NCI-H2081 treated with DMSO at 0.1 percent for 48 hours (cell line): ENCODE results near the gene AKR1C4.
"Not testable (repeated sequence)": the region's sequence is repeated elsewhere in the genome, so short reads cannot be mapped to it uniquely, and the experiment has no call there.

Experiments
- DNase-seq: peaks from one replicate; lab custom pipeline; 2025; lab: John Stamatoyannopoulos, UW

Gene AKR1C4

DNA sequence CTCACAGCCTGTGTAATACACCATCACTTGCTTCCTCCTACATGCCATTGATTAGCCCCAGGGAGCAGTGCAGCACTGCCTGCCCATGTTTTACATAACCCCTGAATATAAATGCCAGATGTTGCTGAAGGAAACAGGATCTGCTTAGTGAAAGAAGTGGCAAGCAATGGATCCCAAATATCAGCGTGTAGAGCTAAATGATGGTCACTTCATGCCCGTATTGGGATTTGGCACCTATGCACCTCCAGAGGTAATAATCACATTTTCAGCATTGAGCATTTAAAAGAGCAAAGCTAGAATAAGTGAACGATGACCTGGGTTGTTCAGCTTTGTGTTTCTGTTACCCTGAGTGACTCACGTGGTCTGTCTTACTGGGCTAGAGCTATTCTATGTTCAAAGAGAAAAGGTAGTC lies at the start of gene AKR1C4:
Gene AKR1C4, plus strand, starts transcription at position 136 of the 412 bp plus-strand sequence. Its CDS starts 31 bp downstream, at position 167.
- DNase-seq, result no peak

DNA sequence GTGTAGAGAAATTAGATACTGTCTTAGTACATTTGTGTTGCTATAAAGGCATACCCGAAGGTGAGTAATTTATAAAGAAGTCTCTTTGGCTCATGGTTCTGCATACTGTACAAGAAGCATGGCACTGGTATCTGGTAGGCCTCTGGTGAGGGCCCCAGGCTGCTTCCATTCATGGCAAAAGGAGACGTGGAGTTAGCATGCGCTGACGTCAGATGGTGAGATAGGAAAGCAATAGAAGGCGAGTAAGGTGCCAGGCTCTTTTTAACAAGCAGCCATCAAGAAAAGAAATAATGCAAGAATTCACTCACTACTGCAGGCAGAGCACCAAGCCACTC lies 49.8 kb upstream of the AKR1C4 start:
- no peak for DNase-seq

DNA sequence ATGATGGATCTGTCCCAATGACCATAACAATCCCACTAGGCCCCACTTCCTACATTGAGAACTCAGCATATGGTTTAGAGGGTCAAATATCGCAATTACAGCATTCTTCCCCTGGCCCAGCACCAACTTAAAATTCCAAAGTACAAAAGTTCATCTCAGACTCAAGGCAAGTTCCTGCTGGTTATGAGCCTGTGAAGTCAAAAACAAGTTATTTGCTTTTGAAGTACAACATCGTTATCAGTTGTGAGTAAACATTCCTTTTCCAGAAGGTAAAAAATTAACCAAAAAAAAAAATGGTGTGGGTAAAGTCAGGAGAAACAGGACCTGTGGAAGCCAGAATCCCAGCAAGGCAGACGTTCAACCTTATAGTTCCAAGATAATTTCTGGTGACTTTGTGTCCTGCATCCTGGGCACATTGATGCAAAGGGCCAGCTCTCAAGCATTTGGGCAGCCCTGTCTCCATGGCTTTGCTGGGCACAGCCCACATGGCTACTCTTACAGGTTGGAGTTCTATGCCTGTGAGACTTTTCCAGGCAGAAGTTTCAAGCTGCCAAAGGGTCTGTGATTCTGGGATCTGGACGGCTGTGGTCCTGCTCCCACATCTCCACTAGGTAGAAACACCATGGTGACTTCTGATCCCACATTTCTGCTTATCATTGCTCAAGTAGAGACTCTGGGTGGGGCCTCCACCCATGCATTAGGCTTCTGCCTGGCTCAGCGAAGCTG lies 49.2 kb upstream of the AKR1C4 start:
- DNase-seq, result no peak

DNA sequence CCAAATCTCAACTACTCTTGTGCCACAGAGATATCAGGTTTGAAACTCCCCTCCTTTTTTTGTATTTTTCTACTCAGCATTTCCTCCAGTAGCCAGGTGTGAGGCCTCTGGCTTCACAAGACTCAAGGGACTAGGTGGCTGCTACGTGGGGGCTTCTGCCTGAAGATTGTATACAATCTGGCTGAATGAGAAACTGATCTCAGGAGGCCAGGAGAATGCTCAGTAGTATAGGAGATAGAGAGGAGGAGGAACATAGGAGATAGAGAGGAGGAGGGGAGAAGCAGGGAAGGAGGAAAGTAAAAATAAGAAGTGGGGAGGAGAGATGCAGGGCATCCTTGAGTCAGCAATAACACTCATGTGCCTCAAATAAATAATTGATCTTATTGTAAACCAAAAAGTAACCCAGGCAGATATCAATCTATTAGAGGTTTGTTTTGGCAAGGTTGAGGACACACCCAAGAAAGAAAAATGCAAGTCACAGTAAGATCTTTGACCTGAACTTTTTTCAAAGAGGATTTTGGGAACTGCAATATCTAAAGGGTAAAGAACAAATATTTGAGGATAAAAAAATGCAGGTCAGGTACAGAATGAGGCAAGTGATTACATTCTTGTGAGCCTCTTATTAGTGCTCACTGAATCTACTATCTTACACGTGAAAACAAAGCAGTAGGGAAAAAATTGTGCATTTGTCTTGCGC lies 48.5 kb upstream of the AKR1C4 start:
- no peak for DNase-seq

DNA sequence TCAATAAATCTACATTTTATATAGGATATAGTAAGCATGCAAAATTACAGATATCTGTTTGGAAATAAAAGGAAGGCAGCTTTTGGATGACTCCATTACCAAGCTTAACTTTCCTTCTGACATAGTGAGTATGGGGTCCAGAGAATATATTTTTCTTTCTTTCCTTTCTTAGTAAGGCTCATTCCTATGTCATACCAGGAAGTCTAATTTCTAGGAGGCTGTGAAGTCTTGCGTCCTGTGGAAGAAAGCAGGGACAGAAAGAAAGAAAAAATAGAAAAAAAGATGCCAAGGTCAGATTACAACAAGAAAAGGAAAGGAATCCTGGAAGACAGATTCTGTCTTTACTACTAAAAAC lies 48.0 kb upstream of the AKR1C4 start:
- DNase-seq, result no peak

DNA sequence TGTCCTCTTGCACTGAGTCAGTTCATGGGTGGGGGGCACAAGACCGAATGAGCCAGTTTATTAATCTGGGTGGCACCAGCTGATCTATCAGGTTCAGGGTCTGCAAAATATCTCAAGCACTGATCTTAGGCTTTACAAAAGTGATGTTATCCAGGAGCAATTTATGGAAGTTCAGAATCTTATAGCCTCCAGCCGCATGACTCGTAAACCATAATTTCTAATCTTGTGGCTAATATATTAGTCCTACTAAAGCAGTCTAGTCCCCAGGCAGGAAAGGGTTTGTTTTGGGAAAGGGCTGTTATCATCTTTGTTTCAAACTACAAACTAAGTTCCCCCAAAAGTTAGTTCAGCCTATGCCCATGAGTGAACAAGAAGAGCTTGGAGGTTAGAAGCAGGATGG lies 45.6 kb upstream of the AKR1C4 start:
- no peak for DNase-seq

DNA sequence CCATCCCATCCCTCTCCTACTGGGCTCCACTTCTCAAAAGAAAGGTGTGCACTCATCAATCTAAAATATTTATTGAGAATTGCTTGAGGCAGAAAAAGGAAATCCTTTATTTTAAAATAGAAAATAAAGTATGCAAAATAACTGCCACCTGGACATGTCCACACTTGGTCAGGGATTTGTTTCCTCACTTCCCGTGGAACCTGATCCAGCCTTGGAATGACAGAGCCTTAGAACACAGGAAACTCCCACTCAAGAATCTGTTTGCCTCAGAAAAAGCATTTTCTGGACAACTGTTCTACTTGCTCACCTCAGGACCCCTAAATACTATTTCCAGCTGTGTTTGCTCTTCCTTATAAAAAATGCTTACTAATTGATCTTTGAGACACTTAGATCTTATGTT lies 40.7 kb upstream of the AKR1C4 start:
- no peak for DNase-seq

DNA sequence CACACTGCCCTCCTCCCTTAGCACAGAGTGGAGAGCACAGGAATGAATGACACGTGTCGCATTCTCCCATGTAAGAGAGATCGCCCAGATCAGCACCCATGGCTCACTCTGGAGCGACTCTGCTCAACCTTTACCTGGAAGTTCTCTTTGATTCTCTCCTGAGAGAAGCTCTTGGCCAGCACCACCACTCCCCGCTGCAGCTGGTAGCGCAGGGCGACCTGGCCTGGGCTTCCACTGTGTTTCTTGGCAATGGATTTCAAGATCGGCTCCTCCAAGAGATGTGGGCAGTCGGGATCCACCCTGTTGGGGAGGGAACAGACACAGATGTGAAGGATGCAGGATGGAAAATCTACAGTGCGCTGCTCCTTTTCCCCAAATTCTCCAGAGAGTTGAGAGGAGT lies 39.1 kb upstream of the AKR1C4 start:
- DNase-seq, result no peak

DNA sequence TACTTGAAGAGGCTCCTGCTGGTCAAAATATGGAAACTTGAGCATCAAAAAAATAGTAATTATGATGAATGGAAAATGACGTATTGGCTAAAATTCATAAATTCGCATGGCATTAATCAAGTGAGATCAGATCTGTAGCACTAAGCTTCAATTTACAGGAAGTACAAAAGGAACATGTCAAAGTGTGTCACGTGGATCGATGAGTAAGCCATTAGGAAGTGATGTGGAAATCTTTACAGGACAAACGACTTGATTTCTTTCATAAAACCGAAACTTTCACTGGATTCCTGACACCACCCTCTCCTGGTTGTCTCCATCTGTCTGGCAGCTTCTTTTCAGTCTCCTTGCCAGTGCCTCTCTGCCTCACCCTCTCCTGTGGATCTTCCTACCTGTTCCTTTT lies 37.5 kb upstream of the AKR1C4 start:
- DNase-seq, result no peak

DNA sequence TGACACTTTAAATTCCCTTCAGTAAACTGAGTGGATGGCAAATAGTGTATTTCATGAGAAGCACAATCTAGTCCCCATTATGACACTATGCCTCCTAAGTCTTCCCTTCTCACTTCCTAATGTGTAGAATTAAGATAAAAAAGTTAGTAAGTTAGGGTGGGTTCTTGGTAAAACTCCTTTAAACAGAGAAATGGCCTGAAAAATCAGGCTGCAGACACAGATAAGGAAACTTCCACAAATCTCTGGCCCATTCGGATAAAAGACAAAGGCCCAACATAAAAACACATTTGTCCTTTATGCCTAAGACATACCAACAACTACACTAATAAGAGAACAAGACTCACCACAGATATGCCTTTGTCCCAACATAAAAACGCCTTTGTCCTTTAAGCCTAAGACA lies 33.1 kb upstream of the AKR1C4 start:
- no peak for DNase-seq

DNA sequence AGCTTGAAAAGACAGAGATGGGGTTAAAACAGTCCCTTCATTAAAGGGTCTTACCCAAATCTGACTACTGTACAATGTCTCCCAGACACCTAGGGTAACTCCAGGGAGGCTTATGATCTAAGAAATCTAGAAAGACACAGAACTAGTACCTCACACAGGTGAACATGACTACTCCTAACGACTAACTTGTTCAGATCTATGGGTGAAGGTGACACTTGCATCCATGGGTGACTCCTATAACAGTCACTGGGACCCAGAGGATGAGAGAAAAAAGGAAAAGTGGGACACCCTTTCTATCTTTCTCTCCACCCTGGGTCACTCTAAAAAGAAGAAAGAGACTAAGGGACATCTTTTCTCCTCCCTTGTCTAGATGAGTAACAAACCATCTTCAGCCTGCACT lies 30.9 kb upstream of the AKR1C4 start:
- DNase-seq, result no peak

DNA sequence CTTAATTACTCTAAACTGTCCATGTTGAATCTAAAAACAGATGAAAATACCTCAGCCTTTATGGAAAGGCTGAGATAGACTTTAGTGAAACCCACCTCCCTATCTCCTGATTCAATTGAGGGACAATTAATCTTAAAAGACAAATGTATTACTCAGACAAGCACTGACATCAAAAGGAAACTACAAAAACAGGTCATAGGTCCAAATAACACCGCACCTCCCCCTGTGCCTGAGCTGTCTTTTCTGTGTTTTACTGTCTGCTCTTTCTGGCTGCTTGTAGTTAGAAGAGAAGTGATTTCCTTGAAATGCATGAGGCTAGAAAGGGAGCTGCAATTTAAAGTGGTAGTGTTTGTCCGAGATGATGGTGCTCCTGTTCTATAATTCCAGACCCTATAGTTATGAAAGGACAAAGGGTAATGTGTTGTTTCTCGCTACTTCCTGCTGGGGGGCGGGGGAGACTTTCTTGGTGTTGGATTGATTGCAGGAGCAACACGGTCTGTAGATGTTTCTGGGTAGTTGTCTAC lies 27.7 kb upstream of the AKR1C4 start:
- no peak for DNase-seq

DNA sequence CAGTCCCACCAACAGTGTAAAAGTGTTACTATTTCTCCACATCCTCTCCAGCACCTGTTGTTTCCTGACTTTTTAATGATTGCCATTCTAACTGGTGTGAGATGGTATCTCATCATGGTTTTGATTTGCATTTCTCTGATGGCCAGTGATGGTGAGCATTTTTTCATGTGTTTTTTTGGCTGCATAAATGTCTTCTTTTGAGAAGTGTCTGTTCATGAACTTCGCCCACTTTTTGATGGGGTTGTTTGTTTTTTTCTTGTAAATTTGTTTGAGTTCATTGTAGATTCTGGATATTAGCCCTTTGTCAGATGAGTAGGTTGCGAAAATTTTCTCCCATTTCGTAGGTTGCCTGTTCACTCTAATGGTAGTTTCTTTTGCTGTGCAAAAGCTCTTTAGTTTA lies 21.1 kb upstream of the AKR1C4 start:
- DNase-seq, result not testable (repeated sequence)

DNA sequence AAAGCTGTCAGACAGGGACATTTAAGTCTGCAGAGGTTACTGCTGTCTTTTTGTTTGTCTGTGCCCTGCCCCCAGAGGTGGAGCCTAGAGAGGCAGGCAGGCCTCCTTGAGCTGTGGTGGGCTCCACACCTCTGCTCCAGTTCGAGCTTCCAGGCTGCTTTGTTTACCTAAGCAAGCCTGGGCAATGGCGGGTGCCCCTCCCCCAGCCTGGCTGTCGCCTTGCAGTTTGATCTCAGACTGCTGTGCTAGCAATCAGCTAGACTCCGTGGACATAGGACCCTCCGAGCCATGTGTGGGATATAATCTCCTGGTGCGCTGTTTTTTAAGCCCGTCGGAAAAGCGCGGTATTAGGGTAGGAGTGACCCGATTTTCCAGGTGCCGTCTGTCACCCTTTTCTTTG lies 16.1 kb upstream of the AKR1C4 start:
- not testable (repeated sequence) for DNase-seq

DNA sequence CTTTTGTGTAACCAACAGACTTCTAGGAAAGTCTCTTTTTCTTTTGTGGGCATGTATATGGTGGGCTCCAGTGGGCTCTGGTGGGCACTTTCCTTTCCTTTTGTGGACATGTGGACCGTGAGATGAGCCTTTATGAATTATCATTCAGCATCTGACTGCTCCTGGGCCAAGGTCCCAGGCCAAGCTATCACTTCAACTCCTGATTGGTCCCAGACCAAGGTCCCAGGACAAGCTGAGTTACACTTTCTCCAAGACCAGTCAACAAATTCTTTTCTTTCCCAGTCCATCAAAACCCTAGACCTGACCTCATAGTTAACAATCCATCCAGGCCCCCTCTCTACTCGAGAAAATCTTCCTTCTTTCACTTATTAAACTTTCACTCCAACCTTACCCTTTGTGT lies 12.7 kb upstream of the AKR1C4 start:
- DNase-seq, result no peak

DNA sequence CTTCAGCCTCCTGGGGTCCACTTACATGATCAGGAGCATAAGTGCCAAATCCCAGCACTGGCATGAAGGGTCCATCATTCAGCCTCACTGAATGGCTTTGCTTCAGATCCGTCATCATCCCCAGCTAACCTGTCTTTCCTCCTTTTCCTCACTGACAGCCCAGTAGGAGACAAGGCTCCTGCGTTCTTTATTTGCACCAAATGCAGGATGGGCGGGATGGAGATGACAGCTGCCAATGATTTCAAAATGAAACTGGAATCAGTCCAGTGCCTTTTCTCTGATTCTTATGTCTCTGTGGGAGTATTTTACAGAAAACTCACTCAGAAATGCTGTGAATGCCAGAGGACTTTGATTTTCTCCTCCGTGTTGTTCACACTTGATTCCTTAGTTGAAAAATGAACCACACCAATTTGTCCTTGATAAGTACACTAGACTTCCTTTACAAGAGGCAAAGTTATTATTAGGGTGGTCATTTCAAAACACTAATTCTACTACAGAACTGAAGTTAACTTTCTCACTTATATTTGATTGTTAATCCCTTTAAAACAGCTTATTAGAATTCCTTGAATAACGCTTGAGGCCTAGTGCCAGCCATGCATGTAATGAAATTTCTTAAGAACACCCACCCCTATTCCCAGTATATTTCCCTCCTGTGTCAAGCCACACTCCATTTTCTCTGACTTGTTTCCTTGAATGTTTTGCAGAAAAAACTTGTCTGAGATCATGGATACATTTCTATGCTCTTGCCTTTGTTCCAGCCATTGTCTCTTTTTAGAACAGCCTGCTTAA lies 11.5 kb upstream of the AKR1C4 start, which contains the start of gene AKR1C8:
Gene AKR1C8, minus strand, starts transcription at position 164 of the 789 bp plus-strand sequence. Its CDS starts 46 bp downstream, at position 118.
- no peak for DNase-seq

DNA sequence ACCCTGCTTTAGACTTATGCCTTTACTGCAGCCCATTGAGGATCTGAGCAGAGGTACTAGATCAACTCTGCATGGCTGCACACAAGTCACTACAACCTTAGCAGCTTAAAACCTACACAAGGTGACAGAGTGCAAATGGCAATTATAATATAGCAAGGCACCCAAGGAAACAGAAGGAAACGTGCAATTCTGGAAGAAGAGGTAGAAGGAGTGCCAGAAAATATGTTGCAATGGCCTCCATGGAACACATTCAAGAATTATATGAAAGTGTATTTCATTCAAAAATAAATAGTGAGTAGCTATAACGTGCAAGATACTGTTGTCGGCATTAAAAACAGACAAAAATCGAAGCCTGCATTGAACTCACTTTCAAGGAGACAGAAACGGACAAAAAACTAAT lies 8.8 kb upstream of the AKR1C4 start:
- no peak for DNase-seq

DNA sequence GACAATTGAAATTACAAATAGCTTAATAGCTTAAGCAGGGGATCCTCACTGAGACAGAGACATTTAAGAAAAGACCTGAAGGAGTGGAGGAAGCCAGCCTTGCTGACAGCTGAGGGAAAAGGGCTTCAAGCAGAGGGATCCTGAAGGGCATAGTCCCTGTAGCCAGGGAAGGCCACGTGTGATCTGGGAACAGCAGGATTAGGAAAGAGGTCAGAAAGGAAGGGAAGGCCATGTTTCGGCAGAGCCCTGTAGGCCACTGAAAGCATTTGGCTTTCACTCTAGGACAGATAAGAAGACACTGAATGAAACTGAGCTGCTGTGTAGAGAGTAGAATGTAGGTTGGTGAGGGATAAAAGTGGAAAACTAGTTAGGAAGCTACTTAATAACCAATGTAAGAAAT lies 8.3 kb upstream of the AKR1C4 start:
- DNase-seq, result no peak

DNA sequence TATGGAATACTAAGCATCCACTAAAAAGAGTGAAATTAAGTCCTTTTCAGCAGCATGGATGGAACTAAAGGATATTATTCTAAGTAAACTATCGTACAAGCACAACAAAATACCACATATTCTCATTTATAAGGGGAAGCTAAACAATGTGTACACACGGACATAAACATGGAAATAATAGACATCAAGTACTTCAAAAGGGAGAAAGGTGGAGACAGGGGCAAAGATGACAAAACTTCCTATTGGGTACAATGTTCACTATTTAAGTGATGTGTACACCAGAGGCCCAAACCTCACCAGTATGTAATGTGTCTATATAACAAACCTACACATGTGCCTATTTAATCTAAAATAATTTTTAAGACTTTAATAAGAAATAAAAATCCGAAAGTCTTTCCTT lies 2.2 kb upstream of the AKR1C4 start:
- DNase-seq, result no peak

DNA sequence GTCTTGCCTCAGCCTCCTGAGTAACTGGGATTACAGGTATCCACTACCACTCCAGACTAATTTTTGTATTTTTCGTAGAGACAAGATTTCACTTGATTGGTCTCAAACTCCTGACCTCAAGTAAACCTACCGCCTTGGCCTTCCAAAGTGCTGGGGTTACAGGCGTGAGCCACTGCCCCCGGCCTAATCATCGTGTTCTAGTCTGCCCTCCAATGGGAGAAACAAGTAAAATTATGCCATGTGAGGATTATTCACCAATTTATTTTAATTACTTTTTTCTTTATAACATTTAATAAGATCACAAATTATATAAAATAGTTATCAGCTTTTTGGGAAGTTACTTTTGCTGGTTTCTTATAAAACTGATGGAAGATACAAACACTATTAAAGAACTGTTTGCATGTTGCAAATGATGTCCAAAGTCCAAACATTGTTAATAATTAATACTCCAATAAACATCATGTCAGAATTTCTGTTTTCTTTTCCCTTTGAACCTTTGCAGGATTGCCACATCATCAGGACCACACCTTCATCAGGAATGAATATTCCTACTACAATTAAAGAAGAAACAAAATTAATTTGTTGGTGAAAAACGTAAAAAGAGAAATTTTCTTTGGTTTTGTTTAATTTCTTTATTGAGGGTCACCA lies 786 bp upstream of the AKR1C4 start:
- no peak for DNase-seq

DNA sequence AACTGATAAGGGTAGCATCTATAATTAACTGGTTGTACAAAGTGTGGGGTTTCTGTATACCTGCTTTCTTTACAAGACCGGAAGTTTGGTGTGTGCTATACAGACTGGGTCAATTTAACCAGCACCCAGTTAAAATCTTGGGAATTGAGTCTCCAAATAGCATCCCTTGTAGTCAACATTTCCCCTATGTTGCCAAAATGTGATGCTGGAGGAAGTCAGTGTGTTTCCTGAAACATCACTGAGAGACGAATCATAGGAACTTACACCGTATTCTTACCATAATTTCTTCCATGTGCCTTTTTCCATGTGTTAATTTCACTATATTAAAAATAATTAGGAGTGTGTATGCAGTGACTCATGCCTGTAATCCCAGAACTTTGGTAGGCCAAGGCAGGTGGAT lies 1.7 kb downstream of the AKR1C4 start:
- no peak for DNase-seq

DNA sequence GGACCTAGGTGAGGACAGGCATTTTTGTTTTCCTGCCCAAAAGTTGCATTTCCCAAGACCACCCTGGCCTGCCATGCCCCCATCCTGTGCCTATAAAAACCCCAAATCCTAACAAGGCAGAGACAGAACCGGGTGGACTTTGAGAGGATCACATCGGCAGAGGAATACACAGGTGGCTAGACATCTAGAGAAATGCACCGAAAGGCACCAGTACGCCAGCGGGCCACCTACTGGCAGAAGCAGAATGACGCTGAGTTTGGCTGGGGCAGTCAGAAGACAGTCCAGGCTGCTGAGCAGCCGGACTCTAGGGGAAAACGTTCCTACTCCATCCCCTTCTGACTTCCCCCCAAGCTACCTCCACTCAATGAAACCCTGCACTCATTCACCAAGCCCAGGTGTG lies 2.8 kb downstream of the AKR1C4 start:
- no peak for DNase-seq
